HEK293 (cell line): ENCODE data around the gene GAS7.

Experiments
- CTCF ChIA-PET: fragments of 350-600 bp; formaldehyde crosslinking; extraction: SDS; loops from one replicate; lab custom pipeline; 2021; ENCODE audit warnings: antibody characterized with exemption; lab: Yijun Ruan, JAX
- POLR2A ChIA-PET: fragments of 300-600 bp; formaldehyde crosslinking; extraction: SDS; loops from one replicate; lab custom pipeline; 2020; ENCODE audit warnings: antibody characterized with exemption, inconsistent platforms; lab: Yijun Ruan, JAX
- H3K27ac ChIP-seq: fragments of 200-500 bp; sonication (Bioruptor generic); 2 replicates; pipeline ENCODE4 v1.5.1; 2014; ENCODE audit warnings: low read depth, low read length, control low read depth, inconsistent platforms; ENCODE audit errors: extremely low read depth
- H3K36me3 ChIP-seq, 2 experiments: fragments of 200-500 bp in 1 of 2; sonication (Bioruptor generic) in 1 of 2; 1 replicate in 1 of 2; 2 replicates in 1 of 2; pipeline ENCODE4 v1.5.1; 2014 to 2017; ENCODE audit warnings: inconsistent platforms in 2 of 2, low read length in 2 of 2; ENCODE audit not compliant: control insufficient read depth in 2 of 2, insufficient read depth in 1 of 2
- H3K4me1 ChIP-seq: fragments of 200-500 bp; sonication (Bioruptor generic); 2 replicates; pipeline ENCODE4 v1.5.1; 2014; ENCODE audit warnings: mild to moderate bottlenecking, low read length, inconsistent platforms; ENCODE audit not compliant: control insufficient read depth, insufficient read depth
- H3K4me3 ChIP-seq: 2 replicates; pipeline ENCODE4 v1.5.1; 2011; ENCODE audit warnings: low read depth, mild to moderate bottlenecking, control low read depth, low read length, moderate library complexity
- H3K9me3 ChIP-seq: fragments of 200-500 bp; sonication (Bioruptor generic); 2 replicates; pipeline ENCODE4 v1.5.1; 2014; ENCODE audit warnings: low read depth, low read length, inconsistent platforms; ENCODE audit not compliant: control insufficient read depth, insufficient read depth
- MEIS1 ChIP-seq: sonication (generic); formaldehyde crosslinking; IDR thresholded peaks from 2 replicates; pipeline ENCODE4 v1.8.1; 2022; ENCODE audit warnings: missing genetic modification reagents, mild to moderate bottlenecking, borderline replicate concordance
- REPIN1 ChIP-seq: fragments of 450-650 bp; formaldehyde crosslinking; IDR thresholded peaks from 2 replicates; pipeline ENCODE4 v1.5.1; 2017; ENCODE audit warnings: missing biosample characterization, missing genetic modification characterization, low read depth
- SCRT1 ChIP-seq: fragments of 450-650 bp; formaldehyde crosslinking; IDR thresholded peaks from 2 replicates; pipeline ENCODE4 v1.5.1; 2016; ENCODE audit warnings: missing biosample characterization, missing genetic modification characterization, borderline replicate concordance
- SETDB1 ChIP-seq: IDR thresholded peaks from one replicate; pipeline ENCODE4 v1.6.1; 2017; ENCODE audit warnings: mild to moderate bottlenecking, low read length, moderate library complexity, mixed read lengths; ENCODE audit not compliant: insufficient read length
- SP7 ChIP-seq: fragments of 450-650 bp; formaldehyde crosslinking; IDR thresholded peaks from 2 replicates; pipeline ENCODE4 v1.5.1; 2016; ENCODE audit warnings: missing biosample characterization, missing genetic modification characterization
- ZBTB26 ChIP-seq: fragments of 450-650 bp; formaldehyde crosslinking; optimal IDR thresholded peaks from 2 replicates; pipeline ENCODE3; 2016; ENCODE audit warnings: missing biosample characterization, mild to moderate bottlenecking, missing genetic modification characterization
- ZNF174 ChIP-seq: fragments of 450-650 bp; formaldehyde crosslinking; IDR thresholded peaks from 2 replicates; pipeline ENCODE4 v1.5.0; 2017; ENCODE audit warnings: missing biosample characterization, mild to moderate bottlenecking, missing genetic modification characterization
- ZNF280C ChIP-seq: fragments of 450-650 bp; formaldehyde crosslinking; IDR thresholded peaks from 2 replicates; pipeline ENCODE4 v1.5.1; 2016; ENCODE audit warnings: missing biosample characterization, missing genetic modification characterization
- ZNF335 ChIP-seq: fragments of 450-650 bp; formaldehyde crosslinking; conservative IDR thresholded peaks from 2 replicates; pipeline ENCODE4 v1.5.1; 2016; ENCODE audit warnings: missing biosample characterization, missing genetic modification characterization
- ZNF391 ChIP-seq: fragments of 450-650 bp; formaldehyde crosslinking; IDR thresholded peaks from 2 replicates; pipeline ENCODE4 v1.5.1; 2016; ENCODE audit warnings: low read depth, missing biosample characterization, missing genetic modification characterization, borderline replicate concordance
- ZNF416 ChIP-seq: fragments of 450-650 bp; formaldehyde crosslinking; IDR thresholded peaks from 2 replicates; pipeline ENCODE4 v1.5.1; 2016; ENCODE audit warnings: missing biosample characterization, missing genetic modification characterization
- ZNF449 ChIP-seq: fragments of 450-650 bp; formaldehyde crosslinking; IDR thresholded peaks from 2 replicates; pipeline ENCODE4 v1.5.1; 2017; ENCODE audit warnings: missing biosample characterization, mild to moderate bottlenecking, missing genetic modification characterization, moderate library complexity
- ZNF514 ChIP-seq: fragments of 450-650 bp; formaldehyde crosslinking; IDR thresholded peaks from 2 replicates; pipeline ENCODE4 v1.5.1; 2016; ENCODE audit warnings: missing biosample characterization, missing genetic modification characterization
- ZNF558 ChIP-seq: fragments of 450-650 bp; formaldehyde crosslinking; IDR thresholded peaks from 2 replicates; pipeline ENCODE4 v1.5.1; 2016; ENCODE audit warnings: missing biosample characterization, missing genetic modification characterization
- ZNF621 ChIP-seq: fragments of 450-650 bp; formaldehyde crosslinking; IDR thresholded peaks from 2 replicates; pipeline ENCODE4 v1.5.1; 2017; ENCODE audit warnings: missing biosample characterization, missing genetic modification characterization
- ZNF677 ChIP-seq: fragments of 450-650 bp; IDR thresholded peaks from 2 replicates; pipeline ENCODE4 v1.5.0; 2018; ENCODE audit warnings: missing biosample characterization, mild to moderate bottlenecking, missing genetic modification characterization, moderate library complexity
- ZNF692 ChIP-seq: fragments of 450-650 bp; formaldehyde crosslinking; IDR thresholded peaks from 2 replicates; pipeline ENCODE4 v1.5.1; 2016; ENCODE audit warnings: missing biosample characterization, missing genetic modification characterization
- TF ChIP-seq, protein P1 (sequence below): fragments of 450-650 bp; formaldehyde crosslinking; IDR thresholded peaks from 2 replicates; pipeline ENCODE4 v1.5.1; 2016; ENCODE audit warnings: missing biosample characterization, missing genetic modification characterization
- TF ChIP-seq, protein P2 (sequence below): fragments of 450-650 bp; IDR thresholded peaks from 2 replicates; pipeline ENCODE4 v1.5.1; 2018; ENCODE audit warnings: missing biosample characterization, missing genetic modification characterization
- TF ChIP-seq, protein P3 (sequence below): fragments of 450-650 bp; formaldehyde crosslinking; IDR thresholded peaks from 2 replicates; pipeline ENCODE4 v1.5.1; 2017; ENCODE audit warnings: missing biosample characterization, missing genetic modification characterization

The GAS7 gene

DNA sequence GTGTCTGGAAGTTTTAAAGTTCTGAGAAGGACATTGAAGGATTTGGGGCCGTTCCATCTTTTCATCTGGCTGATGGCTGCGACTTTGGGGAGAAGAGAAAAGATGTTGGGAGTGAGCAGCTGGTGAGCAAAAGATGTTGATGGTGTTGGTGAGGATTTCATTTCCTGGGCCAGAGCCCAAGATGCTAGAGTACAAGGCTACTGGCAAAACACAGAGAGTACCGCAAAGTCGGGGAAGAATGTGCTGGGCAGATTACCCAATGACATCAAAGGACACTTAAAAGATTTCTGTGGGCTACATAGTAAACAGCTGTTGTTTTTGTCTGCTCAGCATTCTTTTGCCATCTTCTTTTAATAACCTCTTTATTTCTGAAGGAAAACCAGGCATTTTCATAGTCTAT, 49.4 kb upstream of the GAS7 start (continued):
- TF ChIP-seq, protein P1, sequence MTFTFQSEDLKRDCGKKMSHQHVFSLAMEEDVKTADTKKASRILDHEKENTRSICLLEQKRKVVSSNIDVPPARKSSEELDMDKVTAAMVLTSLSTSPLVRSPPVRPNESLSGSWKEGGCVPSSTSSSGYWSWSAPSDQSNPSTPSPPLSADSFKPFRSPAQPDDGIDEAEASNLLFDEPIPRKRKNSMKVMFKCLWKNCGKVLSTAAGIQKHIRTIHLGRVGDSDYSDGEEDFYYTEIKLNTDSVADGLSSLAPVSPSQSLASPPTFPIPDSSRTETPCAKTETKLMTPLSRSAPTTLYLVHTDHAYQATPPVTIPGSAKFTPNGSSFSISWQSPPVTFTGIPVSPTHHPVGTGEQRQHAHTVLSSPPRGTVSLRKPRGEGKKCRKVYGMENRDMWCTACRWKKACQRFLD (tag by site-specific recombination), result no peak
- no peak for TF ChIP-seq ZNF391
- TF ChIP-seq, protein P2, sequence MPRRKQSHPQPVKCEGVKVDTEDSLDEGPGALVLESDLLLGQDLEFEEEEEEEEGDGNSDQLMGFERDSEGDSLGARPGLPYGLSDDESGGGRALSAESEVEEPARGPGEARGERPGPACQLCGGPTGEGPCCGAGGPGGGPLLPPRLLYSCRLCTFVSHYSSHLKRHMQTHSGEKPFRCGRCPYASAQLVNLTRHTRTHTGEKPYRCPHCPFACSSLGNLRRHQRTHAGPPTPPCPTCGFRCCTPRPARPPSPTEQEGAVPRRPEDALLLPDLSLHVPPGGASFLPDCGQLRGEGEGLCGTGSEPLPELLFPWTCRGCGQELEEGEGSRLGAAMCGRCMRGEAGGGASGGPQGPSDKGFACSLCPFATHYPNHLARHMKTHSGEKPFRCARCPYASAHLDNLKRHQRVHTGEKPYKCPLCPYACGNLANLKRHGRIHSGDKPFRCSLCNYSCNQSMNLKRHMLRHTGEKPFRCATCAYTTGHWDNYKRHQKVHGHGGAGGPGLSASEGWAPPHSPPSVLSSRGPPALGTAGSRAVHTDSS, result no peak
- TF ChIP-seq ZNF174, result no peak

DNA sequence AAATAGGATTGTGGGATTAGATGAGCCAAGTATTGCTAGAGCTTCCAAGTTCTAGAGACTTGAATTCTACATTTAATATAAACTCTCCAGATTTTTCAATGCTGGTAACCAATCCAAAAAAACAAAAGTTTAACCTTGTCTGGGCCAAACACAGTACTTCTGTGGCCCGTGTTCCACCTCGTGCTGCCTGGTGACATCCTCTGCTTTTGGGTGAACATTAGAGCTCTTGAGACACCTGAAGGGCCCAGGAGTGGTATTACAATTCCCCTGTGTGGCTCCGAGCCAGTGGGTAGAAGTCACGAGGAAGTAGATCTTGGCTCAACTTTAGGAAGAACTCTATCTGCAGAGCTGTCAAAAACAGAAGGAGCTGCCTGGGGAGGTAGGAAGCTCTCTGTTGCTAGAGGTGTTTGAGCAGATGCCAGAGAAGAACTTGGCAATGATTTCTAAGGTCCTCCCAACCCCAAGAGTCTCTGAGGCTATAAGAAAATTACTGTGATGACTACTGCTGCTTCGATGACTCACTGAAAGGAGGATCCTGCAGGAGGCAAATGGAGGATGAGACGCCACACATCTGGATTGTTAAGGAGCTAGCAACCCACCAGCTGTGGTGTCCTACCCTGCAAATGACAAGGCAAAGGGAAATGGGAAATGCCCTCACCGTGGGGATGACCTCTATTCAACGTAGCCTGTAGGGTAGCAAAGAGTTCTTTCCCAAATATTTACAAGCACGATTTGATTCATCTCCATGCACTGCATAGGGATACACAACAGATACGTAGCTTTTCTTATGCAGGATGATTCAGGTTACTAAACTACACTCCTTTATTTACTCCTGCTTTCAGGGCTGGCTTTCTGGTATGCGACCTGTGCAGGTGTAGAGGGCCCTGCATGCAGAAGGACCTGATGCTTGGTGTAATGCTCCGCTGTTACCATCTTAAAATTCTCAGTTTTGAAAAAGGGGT, 45.8 kb upstream of the GAS7 start:
- TF ChIP-seq, protein P3, sequence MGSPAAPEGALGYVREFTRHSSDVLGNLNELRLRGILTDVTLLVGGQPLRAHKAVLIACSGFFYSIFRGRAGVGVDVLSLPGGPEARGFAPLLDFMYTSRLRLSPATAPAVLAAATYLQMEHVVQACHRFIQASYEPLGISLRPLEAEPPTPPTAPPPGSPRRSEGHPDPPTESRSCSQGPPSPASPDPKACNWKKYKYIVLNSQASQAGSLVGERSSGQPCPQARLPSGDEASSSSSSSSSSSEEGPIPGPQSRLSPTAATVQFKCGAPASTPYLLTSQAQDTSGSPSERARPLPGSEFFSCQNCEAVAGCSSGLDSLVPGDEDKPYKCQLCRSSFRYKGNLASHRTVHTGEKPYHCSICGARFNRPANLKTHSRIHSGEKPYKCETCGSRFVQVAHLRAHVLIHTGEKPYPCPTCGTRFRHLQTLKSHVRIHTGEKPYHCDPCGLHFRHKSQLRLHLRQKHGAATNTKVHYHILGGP (tag by site-specific recombination), result no peak
- no peak for TF ChIP-seq ZNF449 (tag by site-specific recombination)
- TF ChIP-seq ZBTB26, result no peak
- no peak for TF ChIP-seq ZNF621 (tag by site-specific recombination)
- TF ChIP-seq ZNF692 (tag by site-specific recombination), result no peak
- CTCF ChIA-PET, result interaction anchor here (0.6 to 1.4 kb wide), 2 partner anchors 17 to 371 kb away, joined by 3 to 9 read pairs; no protein-coding TSS in a partner anchor
- Histone ChIP-seq H3K4me1 (no peaks in the 10 kb centered on the region), H3K36me3 (no peaks in the 10 kb centered on the region), H3K9me3 (no peaks in the 10 kb centered on the region), H3K27ac (no peak overlapping the region), H3K4me3 (no peak overlapping the region)
- POLR2A ChIA-PET, result no interaction called here

GRCh38 chr17:10241781-10242180, 43.4 kb upstream of the GAS7 start:
- H3K9me3 ChIP-seq, result no peaks in the 10 kb centered on the region
- no peak overlapping the region for H3K27ac ChIP-seq
- H3K4me3 ChIP-seq, result no peak overlapping the region
- no peaks in the 10 kb centered on the region for H3K4me1 ChIP-seq
- CTCF ChIA-PET, result no interaction called here
- POLR2A ChIA-PET, result no interaction called here
- no peaks in the 10 kb centered on the region for H3K36me3 ChIP-seq
- no peak for TF ChIP-seq REPIN1 (tag by site-specific recombination)
- TF ChIP-seq SP7 (tag by site-specific recombination), result no peak
- no peak for TF ChIP-seq SETDB1
- TF ChIP-seq ZNF416 (tag by site-specific recombination), result no peak
- TF ChIP-seq ZNF280C (tag by site-specific recombination), result no peak
- no peak for TF ChIP-seq ZNF677 (tag by site-specific recombination)
- no peak for TF ChIP-seq ZNF514 (tag by site-specific recombination)
- no peak for TF ChIP-seq MEIS1 (CRISPR knock-in tag)
- no peak for TF ChIP-seq ZNF558
- TF ChIP-seq SCRT1 (tag by site-specific recombination), result no peak
- TF ChIP-seq ZNF335 (tag by site-specific recombination), result no peak
